Dermis blood vessel endothelial cell (primary cell): ENCODE measurements around the gene PRKAG2. TPM values are rescaled to one million over a fixed set of nuclear protein-coding genes. Genes with fewer than 3 reads are reported as not detected.
"Not testable (repeated sequence)": the region's sequence is repeated elsewhere in the genome, so short reads cannot be mapped to it uniquely, and the experiment has no call there.

Experiments
- DNase-seq: peaks from one replicate; pipeline ENCODE4 v3.0.0; 2010
- total RNA-seq: library from RNA; depleted of rRNA; stranded (reverse); fragments of >200 nt; gene quantifications from 2 replicates; pipeline ENCODE4 v1.2.3, GENCODE V29; 2014

PRKAG2 gene
- total RNA-seq, 1 donor from 2014 or later = 16.8 TPM

DNA sequence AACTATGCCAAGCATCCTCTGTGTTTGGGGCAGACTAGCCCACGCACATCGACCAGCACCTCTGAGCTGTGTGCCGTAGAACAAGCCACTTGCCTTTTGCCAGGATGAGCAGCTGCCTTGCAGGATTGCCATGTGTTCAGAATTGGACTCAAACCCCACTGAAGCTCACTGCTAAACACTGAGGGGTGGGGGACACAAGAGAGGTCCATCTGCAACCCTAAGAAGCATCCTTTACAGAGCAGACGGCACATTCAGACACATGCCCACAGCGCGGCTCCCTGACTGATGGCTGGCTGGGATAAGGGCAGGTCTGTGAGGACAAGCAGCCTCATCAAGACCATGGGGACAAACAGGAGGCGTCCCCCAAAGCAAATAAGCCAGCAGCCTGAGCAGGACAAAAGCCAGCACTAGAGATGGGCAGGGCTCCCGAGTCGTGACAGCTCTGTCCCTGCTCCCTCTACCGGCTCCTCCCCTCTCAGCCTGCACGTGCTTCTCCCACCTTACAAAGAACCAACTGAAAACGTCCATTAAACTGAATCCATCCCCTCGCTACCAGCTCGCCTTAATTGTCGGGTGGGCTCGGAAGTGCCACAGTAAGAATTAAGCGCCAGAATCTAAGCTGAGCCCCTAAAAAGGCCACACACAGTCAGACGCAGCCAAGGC is 114.2 kb downstream of the PRKAG2 start:
- no peak for DNase-seq

DNA sequence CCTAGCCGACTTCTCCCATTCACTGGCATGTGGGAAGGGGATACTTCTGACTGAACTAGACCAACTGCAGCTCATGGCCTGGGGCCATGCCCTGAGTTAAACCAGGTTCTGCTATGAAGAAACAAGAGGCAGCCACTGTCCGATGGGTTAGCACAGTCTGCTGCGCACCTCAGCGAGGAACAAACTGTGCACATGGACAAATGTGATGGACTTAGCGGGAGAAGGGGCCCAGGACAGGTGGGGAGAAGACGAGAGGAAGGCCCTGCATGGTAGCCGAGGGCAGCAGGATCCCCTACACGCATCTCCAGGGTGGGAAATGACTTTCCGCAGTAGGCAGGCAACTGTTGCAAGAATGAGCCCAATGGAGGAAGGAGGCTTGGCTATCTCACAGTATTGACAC is 115.0 kb downstream of the PRKAG2 start:
- DNase-seq = no peak

DNA sequence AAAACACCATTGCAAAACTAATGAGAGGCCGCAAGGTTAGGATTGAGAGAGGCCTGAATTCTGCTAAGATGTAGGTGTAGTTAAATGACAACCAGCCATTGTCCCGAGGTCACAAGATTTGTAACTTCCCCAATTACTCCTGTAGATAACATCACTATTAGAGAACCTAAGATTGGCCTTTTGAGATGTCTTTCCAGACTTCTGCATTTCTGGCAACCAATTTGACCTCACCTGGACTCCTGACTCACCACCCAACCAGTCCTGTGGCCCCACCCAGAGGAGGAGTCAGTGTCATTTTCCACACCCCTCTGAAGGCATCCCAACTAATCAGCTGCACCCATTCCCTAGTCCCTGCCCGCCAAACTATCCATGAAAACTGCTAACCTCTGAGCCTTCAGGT is 115.7 kb downstream of the PRKAG2 start:
- DNase-seq = no peak

DNA sequence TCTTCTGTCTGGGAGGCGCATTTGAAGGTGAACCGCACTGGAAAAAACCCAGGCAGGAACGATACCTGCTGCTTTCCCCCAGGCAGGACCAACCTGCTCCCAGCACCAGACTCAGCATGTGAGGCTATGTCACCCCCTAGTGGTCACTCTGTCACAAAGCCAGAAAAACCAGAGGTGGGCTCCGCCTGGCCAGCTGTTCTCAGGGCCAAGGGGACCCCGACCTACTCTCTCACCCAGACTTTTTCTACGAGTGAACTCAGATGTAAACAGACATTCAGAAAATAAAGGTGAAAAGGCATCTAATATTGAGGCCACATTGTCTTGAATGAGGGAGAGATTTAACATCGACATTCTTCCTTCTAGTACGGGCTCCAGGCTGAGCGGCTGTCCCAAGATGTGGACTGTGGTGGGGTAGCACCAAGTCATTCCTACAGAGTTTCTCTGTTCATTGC is 117.3 kb downstream of the PRKAG2 start:
- peak; percentile 85 for DNase-seq

DNA sequence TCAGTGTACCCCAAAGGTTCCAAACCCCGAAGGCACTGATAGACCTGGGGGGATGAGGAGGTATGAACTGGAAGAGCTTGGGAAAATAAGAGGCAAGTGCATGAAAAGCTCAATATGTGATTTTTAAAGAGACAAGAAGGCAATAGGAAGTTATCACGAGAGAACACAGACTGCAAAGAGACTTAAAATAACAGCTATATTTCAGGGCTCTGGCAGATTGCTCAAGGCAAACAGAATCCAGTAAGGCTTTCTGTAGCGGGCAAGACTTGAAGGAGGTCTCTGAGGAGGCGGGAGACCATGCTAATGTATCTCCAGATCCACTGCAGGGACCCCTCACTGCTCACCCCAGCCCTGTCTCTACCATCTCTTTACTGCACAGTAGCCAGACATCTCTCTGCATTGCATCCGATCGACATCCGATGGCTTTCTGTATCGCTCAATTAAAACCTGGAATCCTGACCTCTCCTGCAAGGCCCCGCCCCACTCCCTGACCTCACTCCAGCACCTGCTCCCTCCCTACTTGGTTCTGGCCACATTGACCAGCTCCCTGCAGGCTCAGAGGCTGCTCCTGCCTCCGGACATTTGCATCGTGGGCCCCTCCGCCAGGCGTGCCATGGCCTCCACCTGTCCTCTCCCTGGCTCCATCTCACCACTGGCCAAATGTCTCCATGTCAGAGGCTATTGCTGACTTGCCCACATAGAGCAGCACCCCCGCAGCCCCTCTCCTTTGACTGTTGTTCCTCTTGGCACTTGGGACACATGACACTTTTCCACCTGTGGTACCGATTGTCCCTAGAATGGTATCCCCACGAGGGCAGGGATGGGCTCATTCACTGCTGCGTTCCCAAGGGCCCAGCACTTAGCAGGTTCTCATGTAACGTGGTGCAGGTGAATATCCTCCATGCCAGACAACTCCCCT is 118.0 kb downstream of the PRKAG2 start:
- no peak for DNase-seq

DNA sequence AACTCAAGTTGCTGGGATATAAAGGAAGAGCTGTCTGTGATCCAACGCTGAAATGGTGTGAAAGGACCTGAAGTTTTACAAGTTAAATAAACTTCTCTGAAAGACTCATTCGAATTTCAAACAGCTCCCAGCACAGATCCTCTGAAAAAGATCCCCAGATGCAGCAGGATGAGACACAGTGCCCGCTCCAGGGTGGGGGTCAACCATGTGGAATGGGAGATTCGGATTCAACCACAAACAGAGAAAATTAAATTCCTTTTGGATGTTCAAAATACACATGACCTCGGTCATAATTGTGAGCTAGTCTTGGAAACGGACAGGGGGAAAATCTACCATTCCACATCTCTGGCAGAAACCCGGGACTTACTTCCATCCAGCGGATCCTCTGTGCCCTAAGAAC is 119.6 kb downstream of the PRKAG2 start:
- no peak for DNase-seq

DNA sequence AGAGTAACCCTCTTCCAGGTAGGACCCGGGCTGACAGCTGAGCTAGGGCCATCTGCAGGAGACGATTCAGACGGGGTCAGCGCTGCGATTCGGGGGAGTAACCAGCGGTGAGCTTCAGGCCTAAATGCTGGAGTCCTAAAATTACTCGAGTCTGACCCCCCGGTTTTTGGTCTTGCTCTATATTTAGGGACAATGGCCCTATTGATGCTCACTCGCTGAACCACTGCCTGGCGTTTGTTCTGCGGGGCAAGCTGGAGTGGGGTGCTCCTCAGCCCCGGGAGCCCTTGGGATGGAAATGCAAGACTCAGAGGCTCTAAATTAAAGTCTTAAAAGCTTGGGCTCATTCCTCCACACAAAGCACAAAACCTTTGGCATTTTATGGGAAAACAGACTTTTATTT is 120.0 kb downstream of the PRKAG2 start:
- no peak for DNase-seq

DNA sequence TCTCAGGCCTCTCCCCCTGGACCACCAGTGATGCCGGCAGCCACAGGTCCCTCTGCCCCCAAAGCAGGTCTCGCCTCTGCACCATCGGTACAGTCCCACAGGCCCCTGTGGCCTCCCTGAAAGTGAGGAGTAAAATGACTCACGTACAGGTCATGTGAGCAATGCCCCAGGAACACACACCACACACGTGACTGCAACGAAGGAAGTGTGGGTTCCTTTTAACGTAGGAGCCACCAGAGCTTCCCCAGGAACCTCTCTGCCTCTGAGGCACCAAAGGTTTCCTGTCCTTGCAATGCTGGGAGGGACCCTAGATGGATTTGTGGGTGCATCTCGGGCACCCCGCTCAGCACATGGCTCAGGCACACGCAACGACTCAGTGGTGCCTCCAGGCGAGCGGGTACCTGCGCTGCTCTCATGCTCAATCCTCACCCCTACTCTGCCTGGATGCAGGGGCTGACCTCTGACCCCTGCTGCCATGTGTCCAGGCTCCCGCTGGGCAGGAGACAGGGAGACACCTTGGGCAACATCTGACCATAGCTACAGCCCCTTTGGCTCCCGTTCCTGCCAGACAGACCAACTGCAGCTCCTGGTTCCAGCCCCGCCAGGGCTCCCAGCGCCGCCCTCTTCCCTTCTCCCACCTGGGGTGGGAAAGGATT is 120.7 kb downstream of the PRKAG2 start:
- DNase-seq = peak; percentile 60

DNA sequence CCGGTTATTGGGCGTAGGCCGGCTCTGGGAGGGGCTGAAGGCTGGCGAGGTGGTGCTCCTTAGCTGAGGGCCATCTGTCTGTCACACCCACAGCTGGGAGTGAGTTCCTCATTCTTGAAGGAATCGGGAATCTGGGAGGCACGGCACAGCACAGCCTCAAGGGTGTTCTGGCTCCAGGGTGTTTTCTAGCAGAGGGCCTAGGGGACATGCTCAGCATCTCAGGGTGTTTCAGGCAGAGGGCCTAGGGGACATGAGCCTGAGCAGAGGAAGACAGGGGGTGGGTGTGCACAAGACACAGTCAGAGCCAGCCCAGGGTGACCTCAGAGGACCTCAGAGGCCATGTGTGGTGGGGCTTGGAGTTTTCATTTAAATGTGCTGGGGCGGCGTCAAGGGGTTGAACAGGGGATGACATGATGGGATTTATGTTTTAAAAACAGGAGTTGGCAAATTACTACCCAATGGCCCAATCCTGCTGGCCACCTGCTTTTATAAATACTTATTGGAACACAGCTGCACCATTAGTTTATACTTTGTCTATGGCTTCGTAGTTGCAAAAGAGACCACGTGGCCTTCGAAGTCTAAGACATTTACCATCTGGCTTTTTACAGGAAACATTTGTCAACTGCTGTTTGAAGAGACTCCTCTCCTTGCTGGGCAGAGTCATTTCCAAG is 121.6 kb downstream of the PRKAG2 start:
- no peak for DNase-seq

DNA sequence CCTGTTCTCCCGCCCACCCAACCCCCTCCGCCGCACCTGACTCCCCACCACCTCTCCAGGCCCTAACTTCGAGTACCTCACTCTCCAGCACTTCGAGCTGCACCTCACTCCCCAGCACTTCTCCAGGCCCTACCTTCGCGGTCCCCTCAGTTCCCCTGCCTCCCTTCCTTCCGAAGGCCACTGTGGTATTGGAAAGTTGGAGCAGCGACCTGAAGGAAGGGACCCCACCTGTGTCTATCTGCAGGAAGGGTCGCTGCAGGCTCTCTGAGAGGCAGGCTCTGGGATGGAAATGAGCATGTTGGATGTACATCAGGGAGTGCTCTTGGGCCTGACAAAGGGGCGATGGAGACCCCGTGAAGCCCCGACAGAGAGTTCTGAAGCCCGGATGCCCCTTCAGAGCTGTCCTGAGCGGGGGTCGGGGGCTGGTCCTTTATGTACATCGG is 122.2 kb downstream of the PRKAG2 start:
- no peak for DNase-seq

DNA sequence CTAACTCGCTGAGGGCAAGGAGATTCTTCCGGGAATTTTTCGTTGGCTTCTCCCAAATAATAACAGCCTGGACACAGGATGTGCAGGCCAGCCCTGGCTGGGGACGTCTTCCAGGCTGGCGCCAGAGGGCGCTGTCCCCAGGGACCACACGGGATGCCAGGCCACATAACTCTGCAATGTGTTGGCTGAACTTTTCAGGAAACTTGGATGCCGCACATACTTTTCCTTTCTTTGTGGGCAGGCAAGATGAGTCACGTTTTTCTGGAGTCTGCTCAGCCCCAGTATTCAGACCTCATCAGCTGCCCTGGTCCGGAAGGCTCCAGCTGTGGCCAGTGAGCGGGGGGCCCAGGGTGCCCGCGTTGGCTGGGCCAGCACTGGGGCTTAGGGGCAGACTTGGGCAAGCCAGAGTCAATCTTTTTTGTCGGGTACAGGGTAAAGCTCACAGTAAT is 122.7 kb downstream of the PRKAG2 start:
- DNase-seq = peak; percentile 99

DNA sequence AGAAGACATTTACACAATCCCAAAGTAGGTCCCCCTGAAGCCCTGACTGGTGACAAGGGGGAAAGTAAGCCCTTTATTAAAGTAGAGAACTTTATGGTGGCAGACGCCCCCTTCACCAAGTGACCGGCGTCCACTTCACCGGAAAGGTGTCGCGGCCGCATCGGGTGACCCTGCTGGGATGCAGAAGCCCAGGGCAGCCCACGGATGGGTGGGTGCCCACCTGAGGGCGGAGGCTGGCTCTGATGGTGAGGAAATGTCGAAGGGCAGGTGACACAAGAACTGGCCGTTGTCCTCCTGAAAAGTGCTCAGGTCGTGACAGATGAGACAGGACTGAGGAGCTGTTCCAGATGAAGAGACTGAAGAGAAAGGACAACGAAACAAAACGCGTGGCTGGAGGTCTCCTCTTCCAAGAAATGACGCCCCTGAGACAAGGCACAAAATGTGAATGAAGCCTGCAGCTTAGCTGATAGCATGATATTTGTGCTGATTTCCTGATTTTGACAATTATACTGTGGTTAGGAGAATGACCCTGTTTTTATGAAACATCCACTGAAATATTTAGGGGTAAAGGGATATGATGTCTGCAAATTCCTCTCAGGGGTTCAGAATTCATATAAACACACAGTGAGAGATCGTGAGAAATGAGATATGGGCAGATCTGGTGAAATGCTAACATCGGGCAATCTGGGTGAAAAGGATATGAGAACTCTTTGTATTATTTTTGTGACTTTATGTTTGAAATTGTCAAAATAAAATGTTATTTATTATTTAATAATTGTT is 123.9 kb downstream of the PRKAG2 start:
- no peak for DNase-seq

DNA sequence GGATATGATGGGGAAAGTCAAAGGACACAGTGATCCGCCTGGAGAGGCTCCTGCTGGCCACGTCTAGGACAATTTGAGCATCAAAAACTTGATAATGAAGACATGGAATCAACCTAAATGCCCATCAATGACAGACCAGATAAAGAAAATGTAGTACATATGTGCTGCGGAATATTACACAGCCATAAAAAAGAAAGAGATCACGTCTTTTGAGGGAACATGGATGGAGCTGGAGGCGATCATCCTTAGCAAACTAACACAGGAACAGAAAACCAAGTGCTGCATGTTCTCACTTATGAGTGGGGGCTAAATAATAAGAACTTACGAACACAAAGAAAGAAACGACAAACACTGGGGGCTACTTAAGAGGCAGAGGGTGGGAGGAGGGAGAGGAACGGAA is 124.9 kb downstream of the PRKAG2 start:
- no peak for DNase-seq

DNA sequence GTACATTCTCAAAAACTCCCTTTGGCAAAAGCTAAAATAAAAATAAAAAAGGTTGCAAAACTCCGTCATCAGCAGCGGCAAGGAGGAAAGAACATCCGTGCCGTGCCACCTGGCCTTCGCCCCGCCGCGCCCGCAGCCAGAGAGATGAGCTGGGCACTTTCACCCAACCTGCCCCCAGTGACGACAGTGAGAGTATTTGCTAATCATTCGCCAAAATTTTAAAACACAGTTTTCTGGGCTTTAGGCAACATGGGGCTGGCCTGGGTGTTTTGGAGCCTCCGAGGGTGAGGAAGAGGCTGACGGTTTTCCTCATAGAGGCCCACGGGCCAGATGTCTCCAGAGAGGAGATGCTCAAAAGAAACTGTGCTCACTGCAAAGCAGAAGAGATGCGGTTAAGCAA is 128.2 kb downstream of the PRKAG2 start:
- no peak for DNase-seq

DNA sequence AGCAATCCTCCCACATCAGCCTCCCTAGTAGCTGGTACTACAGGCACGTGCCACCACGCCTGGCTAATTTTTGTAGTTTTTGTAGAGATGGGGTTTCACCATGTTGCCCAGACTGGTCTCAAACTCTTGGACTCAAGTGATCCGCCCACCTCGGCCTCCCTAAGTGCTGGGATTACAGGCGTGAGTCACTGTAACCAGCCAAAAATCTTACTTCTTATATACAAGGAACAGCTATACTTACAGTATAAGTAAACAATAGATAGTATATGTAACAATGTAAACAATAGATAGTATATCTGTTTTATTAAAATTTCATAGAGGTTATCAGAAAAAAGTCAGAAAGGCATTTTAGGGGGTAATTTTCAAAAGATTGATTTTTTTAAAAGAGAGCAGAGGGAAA is 128.9 kb downstream of the PRKAG2 start:
- DNase-seq = not testable (repeated sequence)

DNA sequence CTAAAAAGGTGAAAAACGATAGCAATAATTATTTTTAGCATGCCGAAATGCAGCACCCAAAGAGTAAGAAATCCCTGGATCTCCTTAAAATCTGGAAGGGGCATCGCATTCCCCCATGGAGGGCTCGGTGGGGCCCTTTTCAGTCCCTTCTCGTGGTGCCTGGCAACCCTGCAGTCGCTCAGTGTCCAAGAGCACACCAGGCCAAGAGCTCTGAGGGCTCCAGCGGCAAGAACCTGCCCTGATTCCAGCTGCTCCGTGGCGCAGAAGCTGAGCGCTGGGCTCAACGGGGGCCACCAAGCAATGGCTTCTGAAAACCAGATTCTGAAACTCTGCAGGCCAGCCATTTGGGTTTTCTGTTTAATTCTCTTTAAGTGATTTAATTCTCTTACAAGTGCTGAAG is 131.2 kb downstream of the PRKAG2 start:
- DNase-seq = no peak

DNA sequence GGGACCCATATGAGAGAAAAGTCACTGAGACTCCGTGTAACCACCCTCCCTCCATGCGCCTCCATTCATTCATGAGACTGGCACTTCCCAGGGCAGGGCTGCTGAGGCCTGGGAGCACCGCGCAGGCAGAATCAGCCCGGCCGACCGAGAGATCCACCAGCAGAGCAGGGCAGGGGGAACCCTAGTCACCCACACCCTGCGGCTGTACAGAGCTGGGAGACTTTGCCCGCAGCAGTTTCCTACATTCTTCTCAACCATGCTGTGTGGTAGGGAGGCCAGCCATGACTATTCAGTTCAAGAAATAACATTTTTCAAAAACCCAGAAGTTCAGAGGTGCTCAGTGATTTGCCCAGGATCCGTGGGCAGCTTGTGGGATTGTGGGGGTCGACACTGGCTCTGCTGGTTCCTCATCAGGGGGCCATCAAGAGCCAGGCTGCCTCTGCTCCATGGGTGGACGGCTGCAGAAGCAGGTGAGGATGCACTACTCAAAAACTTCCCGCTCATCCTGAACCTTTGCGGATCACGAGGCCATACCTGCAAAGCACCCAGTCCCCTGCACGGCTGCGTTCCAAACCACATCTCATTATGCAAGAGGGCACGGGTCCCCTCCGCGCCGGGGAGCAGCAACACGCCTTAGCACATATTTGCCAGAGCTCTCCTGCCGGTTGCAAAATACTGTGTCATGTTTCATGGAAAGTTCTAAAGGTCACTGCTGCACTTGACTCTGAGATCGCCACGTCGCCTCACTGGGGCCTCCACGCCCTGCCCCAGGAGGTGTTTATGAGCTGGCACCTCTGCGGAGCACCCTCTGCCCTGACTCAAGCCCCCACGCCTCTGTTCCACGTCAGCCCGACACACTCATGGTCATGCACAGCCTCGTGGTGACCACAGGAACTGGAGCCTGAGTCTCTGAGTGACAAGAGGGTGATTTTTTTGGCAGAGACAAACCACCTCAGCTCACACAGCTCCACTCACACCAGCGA is 132.0 kb downstream of the PRKAG2 start:
- DNase-seq = peak; percentile 73

DNA sequence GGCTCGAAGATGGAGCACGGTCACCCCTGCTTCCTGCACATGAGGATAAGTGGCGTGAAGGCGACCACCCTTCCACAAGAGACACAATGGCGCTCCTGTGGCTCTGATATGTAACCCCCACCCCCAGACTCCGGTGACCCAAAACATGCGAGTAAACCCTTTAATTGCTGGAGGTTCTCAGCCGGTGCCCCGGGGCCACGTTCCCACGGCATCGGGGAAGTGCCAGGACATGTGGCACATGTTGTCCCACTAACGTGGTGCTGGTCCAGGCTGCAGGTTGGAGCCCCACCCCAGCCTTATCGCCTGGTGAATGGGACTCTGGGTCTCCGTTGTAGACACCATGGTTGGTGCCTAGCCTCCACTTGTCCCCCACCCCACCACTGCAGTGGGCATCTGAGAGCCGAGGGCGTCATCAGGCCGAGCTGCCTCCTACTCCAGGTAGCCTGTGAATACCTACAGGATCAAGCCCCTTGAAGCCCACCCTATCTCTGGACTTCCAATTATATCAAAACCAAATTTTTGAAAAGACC is 132.8 kb downstream of the PRKAG2 start:
- no peak for DNase-seq

DNA sequence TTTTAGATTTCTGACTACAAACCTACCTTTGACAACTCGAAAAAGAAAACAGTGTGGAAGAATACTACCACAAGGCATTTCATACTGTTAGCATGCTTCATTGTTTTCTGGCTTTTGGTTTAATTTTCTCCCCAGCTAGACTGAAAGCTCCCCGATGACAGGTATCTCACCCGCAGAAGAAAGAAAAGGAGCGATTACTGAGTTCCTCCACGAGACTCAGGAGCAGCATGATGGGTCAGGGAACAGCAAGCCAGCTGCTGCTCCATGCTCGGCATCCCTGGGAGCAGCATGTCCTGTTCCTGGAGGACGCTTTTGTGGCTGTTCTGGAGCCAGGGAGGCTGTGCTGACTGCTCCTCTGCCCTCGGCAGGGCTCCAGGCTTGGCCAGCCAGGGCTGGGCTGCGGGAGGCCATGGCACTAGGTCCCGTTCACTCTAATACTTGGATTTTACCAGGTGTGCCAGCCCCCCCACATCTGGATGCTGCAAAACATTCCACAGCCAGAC is 133.4 kb downstream of the PRKAG2 start:
- no peak for DNase-seq
